IMR-90 (cell line): Measurements from ENCODE around the gene HOXB8. TPM values are rescaled to one million over a fixed set of nuclear protein-coding genes. Genes with fewer than 3 reads are reported as not detected.

Experiments used
- ATAC-seq: fragments of 200-7000 bp; cut with Tn5 transposase; 2 replicates; pipeline ENCODE4 v1.9.1; 2020; ENCODE audit warnings: low read depth, mild to moderate bottlenecking, moderate library complexity
- BruUV-seq: library from RNA; stranded (reverse); fragments of 400-500 nt; replicated peaks from 2 replicates; lab custom pipeline; 2021; lab: Mats Ljungman, UMichigan
- CTCF ChIA-PET: fragments of 300-600 bp; formaldehyde crosslinking; extraction: SDS; loops from one replicate; lab custom pipeline; 2021; ENCODE audit warnings: antibody characterized with exemption; lab: Yijun Ruan, JAX
- POLR2A ChIA-PET: fragments of 300-600 bp; sonication (Branson Sonifier 250); formaldehyde crosslinking; loops from one replicate; lab custom pipeline; 2022; ENCODE audit warnings: antibody characterized with exemption; ENCODE audit not compliant: unreplicated experiment; lab: Charles Lee
- DNase-seq: peaks from one replicate; pipeline ENCODE4 v3.0.0; 2013
- H2AFZ ChIP-seq: replicated peaks from 2 replicates; pipeline ENCODE3; 2013; ENCODE audit warnings: low read length, mild to moderate bottlenecking; ENCODE audit not compliant: poor library complexity
- H2AK5ac ChIP-seq: 2 replicates; pipeline ENCODE4 v1.6.1; 2013; ENCODE audit warnings: low read depth, low read length, inconsistent platforms
- H2AK9ac ChIP-seq: replicated peaks from 2 replicates; pipeline ENCODE3; 2013; ENCODE audit warnings: mild to moderate bottlenecking, low read depth, low read length, moderate library complexity; ENCODE audit not compliant: poor library complexity
- H2BK120ac ChIP-seq: 2 replicates; pipeline ENCODE4 v1.6.1; 2013; ENCODE audit warnings: low read depth, low read length, inconsistent platforms
- H2BK15ac ChIP-seq: 3 replicates; pipeline ENCODE4 v1.6.1; 2013; ENCODE audit warnings: low read depth, low read length, inconsistent platforms
- H2BK20ac ChIP-seq: 2 replicates; pipeline ENCODE4 v1.6.1; 2013; ENCODE audit warnings: low read depth, mild to moderate bottlenecking, inconsistent platforms, low read length, moderate library complexity
- H2BK5ac ChIP-seq: 2 replicates; pipeline ENCODE4 v1.6.1; 2013; ENCODE audit warnings: mild to moderate bottlenecking, low read depth, low read length, inconsistent platforms; ENCODE audit not compliant: poor library complexity, severe bottlenecking
- H3K14ac ChIP-seq: replicated peaks from 2 replicates; pipeline ENCODE4 v1.6.1; 2013; ENCODE audit warnings: low read depth, low read length, inconsistent platforms
- H3K18ac ChIP-seq: 2 replicates; pipeline ENCODE4 v1.6.1; 2013; ENCODE audit warnings: low read depth, low read length, control low read depth
- H3K23ac ChIP-seq: 2 replicates; pipeline ENCODE4 v1.6.1; 2013; ENCODE audit warnings: low read depth, low read length, inconsistent platforms
- H3K27ac ChIP-seq: 2 replicates; pipeline ENCODE4 v1.5.1; 2013; ENCODE audit warnings: mild to moderate bottlenecking, control low read depth, low read length; ENCODE audit not compliant: insufficient read depth
- H3K27me3 ChIP-seq: 2 replicates; pipeline ENCODE4 v1.6.1; 2013; ENCODE audit warnings: low read length; ENCODE audit not compliant: control insufficient read depth, insufficient read depth
- H3K36me3 ChIP-seq: 2 replicates; pipeline ENCODE4 v1.6.1; 2013; ENCODE audit warnings: low read length, mixed read lengths; ENCODE audit not compliant: control insufficient read depth, insufficient read depth
- H3K4ac ChIP-seq: 2 replicates; pipeline ENCODE4 v1.6.1; 2013; ENCODE audit warnings: low read depth, low read length, inconsistent platforms
- H3K4me1 ChIP-seq: 2 replicates; pipeline ENCODE4 v1.6.1; 2013; ENCODE audit warnings: low read length, mixed read lengths; ENCODE audit not compliant: control insufficient read depth, insufficient read depth
- H3K4me2 ChIP-seq: 2 replicates; pipeline ENCODE4 v1.6.1; 2013; ENCODE audit warnings: low read depth, mild to moderate bottlenecking, control low read depth, low read length, moderate library complexity
- H3K4me3 ChIP-seq: 2 replicates; pipeline ENCODE4 v1.5.1; 2013; ENCODE audit warnings: low read depth, mild to moderate bottlenecking, control low read depth, low read length, moderate library complexity; ENCODE audit not compliant: insufficient read depth
- H3K56ac ChIP-seq: 2 replicates; pipeline ENCODE4 v1.6.1; 2013; ENCODE audit warnings: low read length, inconsistent platforms; ENCODE audit not compliant: insufficient read depth; ENCODE audit errors: extremely low read depth
- H3K79me1 ChIP-seq, 2 experiments: 2 replicates each; pipeline ENCODE4 v1.6.1; 2013; ENCODE audit warnings: low read length in 2 of 2, inconsistent platforms in 1 of 2, low read depth in 1 of 2
- H3K9ac ChIP-seq: 2 replicates; pipeline ENCODE4 v1.6.1; 2013; ENCODE audit warnings: low read depth, low read length, control low read depth
- H3K9me1 ChIP-seq: 2 replicates; pipeline ENCODE4 v1.6.1; 2013; ENCODE audit warnings: low read length, inconsistent platforms; ENCODE audit not compliant: insufficient read depth
- H3K9me3 ChIP-seq: 2 replicates; pipeline ENCODE4 v1.6.1; 2013; ENCODE audit warnings: low read length; ENCODE audit not compliant: control insufficient read depth, insufficient read depth
- H4K20me1 ChIP-seq: 2 replicates; pipeline ENCODE4 v1.6.1; 2013; ENCODE audit warnings: low read length, inconsistent platforms; ENCODE audit not compliant: insufficient read depth
- H4K5ac ChIP-seq: 2 replicates; pipeline ENCODE4 v1.6.1; 2013; ENCODE audit warnings: mild to moderate bottlenecking, low read depth, low read length, control low read depth
- H4K8ac ChIP-seq, 2 experiments: 2 replicates each; pipeline ENCODE4 v1.6.1; 2013; ENCODE audit warnings: low read depth in 2 of 2, low read length in 2 of 2, control low read depth in 1 of 2, inconsistent platforms in 1 of 2
- H4K91ac ChIP-seq: 2 replicates; pipeline ENCODE4 v1.6.1; 2013; ENCODE audit warnings: low read depth, low read length, inconsistent platforms; ENCODE audit not compliant: insufficient read depth
- MAFK ChIP-seq: IDR thresholded peaks from 2 replicates; pipeline ENCODE4 v1.6.1; 2012; ENCODE audit warnings: low read depth, low read length, improper control_type of control experiment
- POLR2A ChIP-seq: IDR thresholded peaks from 2 replicates; pipeline ENCODE4 v1.6.1; 2012; ENCODE audit warnings: mild to moderate bottlenecking, low read depth, low read length
- SMC3 ChIP-seq: fragments of 150-350 bp; IDR thresholded peaks from 2 replicates; pipeline ENCODE4 v1.6.1; 2016; ENCODE audit warnings: low read depth, mild to moderate bottlenecking, antibody characterized with exemption, low read length, moderate library complexity
- WGBS, 2 experiments: methylation state at CpG; one replicate each; pipeline versions ENCODE4 v1.1.5 to v1.1.7; 2013; ENCODE audit warnings: missing lambda C conversion rate in 2 of 2; ENCODE audit not compliant: insufficient read length in 1 of 2; ENCODE audit errors: extremely low coverage in 2 of 2; 5-methylcytosine and 5-hydroxymethylcytosine counted together
- dilution Hi-C: fragments of 300-500 bp; cut with HindIII; formaldehyde crosslinking; loops from one replicate; pipeline ENCODE4 v1.14.3; 2018; ENCODE audit warnings: low sequenced_read_pairs; ENCODE audit not compliant: unreplicated experiment
- in situ Hi-C: fragments of 300-500 bp; cut with MboI; formaldehyde crosslinking; loops from 3 replicates; pipeline ENCODE4 v1.14.3; 2019; ENCODE audit warnings: low sequenced_read_pairs, inconsistent platforms, mixed read lengths
- intact Hi-C: fragments of 100-400 bp; cut with micrococcal nuclease; formaldehyde crosslinking; loops from 2 replicates; pipeline ENCODE4 v1.10.0; 2022
- polyA plus RNA-seq, 3 experiments: library from polyadenylated mRNA; depleted of rRNA; stranded (reverse); fragments of >200 nt; gene quantifications; 2 replicates each; pipeline ENCODE4 v1.2.3, GENCODE V29; 2012; ENCODE audit warnings: low replicate concordance in 1 of 3
- total RNA-seq: library from RNA; depleted of rRNA; stranded (reverse); fragments of >200 nt; gene quantifications from 2 replicates; pipeline ENCODE4 v1.2.3, GENCODE V29; 2012

The HOXB8 gene
- total and polyA plus RNA-seq, 2 of the 4 experiments (the other 2 are of a cell fraction) = 0.54 to 5.3 TPM

- H3K4me2 ChIP-seq = peak overlapping the region; percentile 83
- peak; percentile 5; the same call in 1 of the 2 replicates for ATAC-seq
- no peaks in the 10 kb centered on the region for H3K27me3 ChIP-seq
- in situ Hi-C loops (no loop called here), dilution Hi-C loops (no loop called here), intact Hi-C loops (loop anchor here (2.0 kb wide), 1 partner anchor 22 kb away; the partner anchor contains the start of gene HOXB5)
- H3K4me3 ChIP-seq = peak overlapping the region; percentile 45
- H3K4ac ChIP-seq = peak overlapping the region; percentile 97
- peaks cover 17% of the 10 kb centered on the region for H4K20me1 ChIP-seq
- CTCF ChIA-PET = no interaction called here
- peak overlapping the region; percentile 100 for H3K23ac ChIP-seq
- 0% methylated on average over 6 of the region's 19 CpGs; no CpG with 5 or more reads in 1 of the 2 experiments for WGBS, 2 experiments
- peaks cover 20% of the 10 kb centered on the region for H3K9me1 ChIP-seq
- H4K8ac ChIP-seq = peak overlapping the region; percentile 77 to 97
- H3K14ac ChIP-seq = peak overlapping the region; percentile 98
- H4K5ac ChIP-seq = peak overlapping the region; percentile 79
- H2BK120ac ChIP-seq = peak overlapping the region; percentile 78
- peaks cover 0 to 12% of the 10 kb centered on the region in 2 experiments; a peak in 1 of 4 replicates for H3K79me1 ChIP-seq
- BruUV-seq = no TSS peak
- POLR2A ChIA-PET = interaction anchor here (0.5 to 1.3 kb wide), 5 partner anchors 12 to 23 kb away, joined by 3 to 6 read pairs (median 3); no protein-coding TSS in a partner anchor
- TF ChIP-seq POLR2A (0 out of 2 replicates have a peak, but pooled peaks have one; percentile 3), SMC3 (no peak), MAFK (no peak)
- peaks cover 45% of the 10 kb centered on the region for H3K4me1 ChIP-seq
- peak overlapping the region; percentile 5 for H2AFZ ChIP-seq
- H2AK5ac ChIP-seq = peak overlapping the region; percentile 82
- peak; percentile 63 for DNase-seq
- H2BK5ac ChIP-seq = peak overlapping the region; percentile 99
- no peaks in the 10 kb centered on the region for H3K9me3 ChIP-seq
- H2AK9ac ChIP-seq = peak overlapping the region; percentile 94
- peak overlapping the region; percentile 8; the same call in 1 of the 2 replicates for H2BK20ac ChIP-seq
- peak overlapping the region; percentile 99 for H3K27ac ChIP-seq
- peak overlapping the region; percentile 73 for H3K18ac ChIP-seq
- H3K9ac ChIP-seq = peak overlapping the region; percentile 96
- peak overlapping the region; percentile 96 for H3K56ac ChIP-seq
- peak overlapping the region; percentile 95 for H4K91ac ChIP-seq
- peaks cover 50% of the 10 kb centered on the region for H3K36me3 ChIP-seq
- peak overlapping the region; percentile 75; the same call in 2 of the 3 replicates for H2BK15ac ChIP-seq
Observed at GRCh38 chr17:48570325-48571023, 44.6 kb downstream of the HOXB8 start.
